ENCODE measurements around the gene TMEM165.

- TF ChIP-seq CTCF (IDR thresholded peaks at IDR 0.05) (no peak), POLR2A (IDR thresholded peaks at IDR 0.05) (no peak)
These were observed 41.1 kb upstream of the TMEM165 start for GRCh38 chr4:55354648-55355047.

All from body of pancreas (tissue), 4 donors.